ENCODE results near the gene NBEA.

DNA sequence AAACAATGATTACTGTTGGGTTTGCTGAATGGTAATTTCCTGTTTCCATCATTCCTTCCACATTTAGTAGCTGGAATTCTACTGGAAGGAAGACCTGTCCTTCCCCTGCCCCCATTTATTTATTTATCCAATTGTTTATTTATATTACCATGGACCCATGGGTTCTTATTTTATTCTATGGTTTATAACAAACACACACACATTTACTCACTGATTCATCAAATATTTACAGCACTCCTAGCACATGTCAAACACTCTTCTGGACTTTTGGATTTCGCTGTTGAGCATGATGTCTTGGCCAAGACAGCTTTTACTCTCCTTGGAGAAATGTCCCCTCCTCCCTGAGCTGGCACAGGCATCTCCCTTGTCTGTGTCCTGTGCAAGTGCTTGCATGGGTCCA is 762.3 kb downstream of the NBEA start:
- TF ChIP-seq, protein P1, sequence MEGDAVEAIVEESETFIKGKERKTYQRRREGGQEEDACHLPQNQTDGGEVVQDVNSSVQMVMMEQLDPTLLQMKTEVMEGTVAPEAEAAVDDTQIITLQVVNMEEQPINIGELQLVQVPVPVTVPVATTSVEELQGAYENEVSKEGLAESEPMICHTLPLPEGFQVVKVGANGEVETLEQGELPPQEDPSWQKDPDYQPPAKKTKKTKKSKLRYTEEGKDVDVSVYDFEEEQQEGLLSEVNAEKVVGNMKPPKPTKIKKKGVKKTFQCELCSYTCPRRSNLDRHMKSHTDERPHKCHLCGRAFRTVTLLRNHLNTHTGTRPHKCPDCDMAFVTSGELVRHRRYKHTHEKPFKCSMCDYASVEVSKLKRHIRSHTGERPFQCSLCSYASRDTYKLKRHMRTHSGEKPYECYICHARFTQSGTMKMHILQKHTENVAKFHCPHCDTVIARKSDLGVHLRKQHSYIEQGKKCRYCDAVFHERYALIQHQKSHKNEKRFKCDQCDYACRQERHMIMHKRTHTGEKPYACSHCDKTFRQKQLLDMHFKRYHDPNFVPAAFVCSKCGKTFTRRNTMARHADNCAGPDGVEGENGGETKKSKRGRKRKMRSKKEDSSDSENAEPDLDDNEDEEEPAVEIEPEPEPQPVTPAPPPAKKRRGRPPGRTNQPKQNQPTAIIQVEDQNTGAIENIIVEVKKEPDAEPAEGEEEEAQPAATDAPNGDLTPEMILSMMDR (IDR thresholded peaks at IDR 0.05), result no peak
- no peak for TF ChIP-seq POLR2A (IDR thresholded peaks at IDR 0.05)

Data from breast epithelium (tissue), 3 donors.